T1000 (cell line): ENCODE data around the gene VENTX.

ENCODE experiments used
- DNase-seq: peaks from one replicate; lab custom pipeline; 2025; ENCODE audit warnings: mixed read lengths; lab: John Stamatoyannopoulos, UW

The VENTX gene

DNA sequence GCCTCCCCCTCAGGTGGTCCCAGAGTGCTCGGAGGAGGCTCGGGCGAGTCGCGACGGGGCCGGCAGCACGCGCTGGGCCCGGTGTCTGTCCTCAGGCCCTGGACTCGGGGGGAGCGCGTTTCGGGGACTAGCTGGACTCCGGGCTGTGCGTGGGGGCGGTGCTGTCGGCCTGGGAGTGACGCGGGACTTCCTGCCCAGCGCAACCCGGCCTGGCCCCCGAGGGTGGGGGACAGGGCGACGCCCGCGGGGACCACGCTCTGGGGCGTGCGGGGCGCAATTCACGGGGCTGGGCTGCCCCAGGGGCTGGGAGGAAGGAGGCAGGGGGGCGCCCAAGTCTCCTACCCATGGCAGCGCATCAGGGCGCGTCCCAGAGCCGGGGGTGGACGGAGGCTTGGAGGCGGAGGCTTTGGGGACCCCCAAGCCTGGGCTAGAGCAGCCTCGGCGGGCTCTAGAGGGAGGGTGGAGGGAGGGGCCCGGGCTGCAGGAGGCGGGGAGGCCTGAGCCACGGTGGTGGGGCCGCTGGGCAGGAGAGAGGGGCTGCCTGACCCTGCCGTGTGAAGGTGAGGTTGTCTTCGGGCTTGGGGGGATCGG lies 2.3 kb upstream of the VENTX start:
- no peak for DNase-seq

DNA sequence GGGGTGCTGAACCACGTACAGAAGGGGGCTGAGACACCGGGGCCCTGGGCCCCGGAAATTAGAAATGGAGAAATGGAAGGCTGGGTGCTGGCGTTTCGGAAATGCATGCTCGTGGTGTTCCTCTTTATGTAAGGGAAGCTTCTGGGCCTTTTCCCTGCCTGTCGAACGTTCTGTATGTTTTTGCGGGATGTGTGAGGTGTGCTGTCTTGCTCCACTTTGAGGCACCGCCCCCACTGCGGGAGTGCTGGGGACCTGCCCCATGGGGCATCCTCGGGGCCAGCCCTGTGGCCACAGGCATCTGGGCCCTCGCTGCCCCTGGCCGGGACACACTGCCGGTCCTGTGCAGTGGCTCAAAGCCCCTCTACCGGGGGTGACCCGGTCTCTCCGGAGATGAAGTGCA lies 1.7 kb upstream of the VENTX start:
- no peak for DNase-seq

DNA sequence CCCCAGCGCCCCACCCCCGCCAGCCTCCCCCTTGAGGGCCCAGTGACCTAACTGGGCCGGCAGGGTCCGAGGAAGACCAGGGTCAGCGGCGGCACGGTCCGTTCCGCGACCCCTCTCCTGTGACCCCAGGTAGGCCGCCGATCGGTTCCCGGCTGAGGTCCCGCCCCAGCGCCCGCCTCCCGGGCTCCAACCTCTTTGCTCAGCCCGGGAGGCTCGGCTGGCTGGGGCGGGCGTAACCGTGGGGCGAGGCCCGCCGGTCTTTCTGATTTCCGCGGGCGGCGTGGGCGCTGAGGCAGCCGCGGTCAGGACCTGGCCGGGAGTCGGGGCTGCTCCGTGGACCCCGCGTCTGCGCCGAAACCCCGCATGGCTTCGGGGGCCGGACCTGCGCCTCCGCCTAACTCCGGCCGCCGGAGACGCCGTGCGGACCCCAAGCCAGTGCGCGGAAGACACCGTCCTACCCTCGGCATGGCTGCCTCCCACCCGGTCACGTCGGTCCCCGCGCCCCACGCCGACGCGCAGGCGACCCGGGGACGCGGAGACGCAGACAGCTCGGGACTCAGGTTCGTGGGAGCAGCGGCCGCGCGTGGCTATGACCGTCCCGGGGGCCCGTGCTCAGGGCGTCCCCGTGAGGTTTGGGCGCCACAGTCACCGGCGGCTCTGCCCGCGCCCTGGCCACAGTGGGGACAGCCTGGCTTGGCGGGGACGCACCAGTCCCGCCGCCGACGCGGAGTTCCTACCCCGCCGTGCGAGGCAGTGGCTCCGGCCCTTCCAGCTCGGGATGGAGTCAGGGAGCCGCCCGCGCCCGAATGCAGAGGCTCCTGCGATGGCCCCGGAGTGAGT lies 1.0 kb upstream of the VENTX start:
- no peak for DNase-seq

DNA sequence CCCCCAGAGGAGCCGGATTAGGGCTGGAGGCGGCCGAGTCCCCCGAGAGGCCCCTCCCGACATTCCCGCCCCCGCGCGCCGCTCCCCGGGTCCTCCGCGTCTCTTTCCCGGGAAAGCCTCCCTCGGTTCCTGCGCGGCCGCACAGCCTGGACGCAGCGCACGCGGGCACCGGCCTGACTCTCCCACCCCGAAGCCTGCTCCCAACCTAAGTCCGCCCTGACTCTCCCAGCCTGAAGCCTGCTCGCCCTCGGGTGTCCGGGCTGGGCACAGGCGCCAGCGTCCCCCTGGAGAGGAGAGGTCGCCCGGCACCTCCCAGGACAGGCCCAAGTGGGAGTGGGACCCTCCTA lies 441 bp upstream of the VENTX start:
- DNase-seq = no peak

DNA sequence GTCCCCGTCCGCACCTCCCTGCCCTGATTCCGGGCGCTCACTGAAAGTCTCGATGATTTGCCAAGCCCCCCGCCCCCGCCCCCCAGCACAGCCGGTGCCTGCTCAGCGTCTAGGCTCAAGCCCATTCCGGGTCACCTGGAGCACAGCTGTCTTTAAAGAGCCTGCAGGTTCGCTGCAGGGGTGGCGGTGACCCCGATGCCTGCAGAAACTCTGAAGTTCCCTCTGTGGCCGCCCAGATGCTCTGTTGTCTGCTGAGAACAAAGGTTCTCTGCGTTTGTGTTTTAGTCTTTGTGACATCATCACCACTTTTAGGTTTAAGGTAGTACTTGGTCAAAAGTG lies 780 bp downstream of the VENTX start:
- no peak for DNase-seq

DNA sequence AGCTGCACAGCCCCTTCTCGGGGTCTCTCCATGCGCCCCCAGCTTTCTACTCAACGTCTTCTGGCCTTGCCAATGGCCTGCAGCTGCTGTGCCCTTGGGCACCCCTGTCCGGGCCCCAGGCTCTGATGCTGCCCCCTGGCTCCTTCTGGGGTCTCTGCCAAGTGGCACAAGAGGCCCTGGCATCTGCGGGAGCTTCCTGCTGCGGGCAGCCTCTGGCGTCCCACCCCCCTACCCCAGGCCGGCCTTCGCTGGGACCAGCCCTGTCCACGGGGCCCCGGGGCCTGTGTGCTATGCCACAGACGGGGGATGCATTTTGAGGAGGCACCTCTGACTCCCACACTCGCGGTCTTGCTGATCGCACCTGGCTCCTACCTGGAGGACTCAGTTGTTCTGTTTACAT lies 2.3 kb downstream of the VENTX start:
- DNase-seq = no peak

DNA sequence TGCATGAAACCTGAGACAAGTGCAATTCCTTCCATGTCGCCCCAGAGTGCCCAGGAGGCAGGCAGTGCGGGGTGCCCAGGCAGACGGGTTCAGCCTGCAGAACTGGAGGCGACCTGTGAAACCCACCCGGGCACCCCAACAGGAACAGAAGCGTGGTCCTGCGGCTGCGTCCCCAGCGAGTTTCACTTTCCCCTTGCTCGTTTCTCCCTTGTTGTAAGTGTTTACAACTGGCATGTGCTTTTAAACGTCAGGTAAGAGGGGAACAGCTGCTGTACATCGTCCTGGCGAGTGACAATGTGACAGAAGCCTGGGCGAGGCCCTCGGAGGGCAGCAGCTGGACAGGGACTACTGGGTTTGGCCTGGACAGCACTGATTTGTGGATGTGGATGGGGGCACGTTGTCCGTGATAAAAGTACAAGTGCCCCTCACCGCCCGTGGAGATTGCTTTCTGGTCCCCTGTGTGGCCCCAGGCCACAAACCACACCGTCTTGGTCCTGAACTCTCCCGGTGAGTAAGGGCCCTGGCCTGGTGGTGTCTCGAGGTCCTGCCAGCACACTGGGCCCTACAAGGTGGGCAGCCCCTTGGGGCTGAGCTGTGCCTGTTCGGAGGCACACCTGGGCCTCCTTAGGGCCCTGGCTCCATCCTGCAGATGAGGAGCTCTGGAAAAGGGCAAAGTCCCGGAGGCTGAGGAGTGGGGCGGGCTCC lies 4.0 kb downstream of the VENTX start:
- no peak for DNase-seq

DNA sequence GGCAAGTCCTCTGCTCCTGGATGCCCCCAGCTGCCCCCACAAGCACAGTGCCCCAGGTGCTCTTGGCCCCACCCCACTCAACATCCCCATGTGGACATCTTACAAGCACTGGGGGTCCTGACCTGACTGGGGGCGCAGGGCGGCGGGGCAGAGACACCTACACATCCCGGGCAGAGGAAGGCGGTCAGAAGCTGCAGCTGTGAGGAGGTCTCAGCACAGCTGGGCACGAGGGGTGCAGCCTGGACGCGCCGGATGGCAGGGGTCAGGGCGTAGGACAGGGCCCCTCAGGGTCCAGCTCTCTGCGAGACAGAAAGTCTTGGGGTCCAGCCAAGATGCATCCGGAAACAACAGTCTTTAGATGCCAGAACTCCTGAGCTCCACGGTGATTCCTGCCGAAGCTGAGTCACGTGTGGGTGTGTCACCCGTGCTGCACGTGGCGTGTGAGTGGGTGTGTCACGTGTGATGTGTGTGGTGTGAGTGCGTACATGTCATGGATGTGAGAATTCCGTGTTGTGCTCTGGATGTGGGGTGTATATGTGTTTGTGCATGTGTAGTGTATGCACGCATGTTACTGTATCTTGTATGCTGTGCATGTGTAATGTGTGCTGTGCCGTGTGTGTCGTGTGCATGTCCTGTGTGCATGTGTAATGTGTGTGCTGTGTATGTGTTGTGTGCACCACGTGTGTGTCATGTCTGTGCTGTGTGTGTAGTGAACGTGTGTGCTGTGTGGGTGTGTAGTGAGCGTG lies 5.1 kb downstream of the VENTX start:
- DNase-seq = no peak

DNA sequence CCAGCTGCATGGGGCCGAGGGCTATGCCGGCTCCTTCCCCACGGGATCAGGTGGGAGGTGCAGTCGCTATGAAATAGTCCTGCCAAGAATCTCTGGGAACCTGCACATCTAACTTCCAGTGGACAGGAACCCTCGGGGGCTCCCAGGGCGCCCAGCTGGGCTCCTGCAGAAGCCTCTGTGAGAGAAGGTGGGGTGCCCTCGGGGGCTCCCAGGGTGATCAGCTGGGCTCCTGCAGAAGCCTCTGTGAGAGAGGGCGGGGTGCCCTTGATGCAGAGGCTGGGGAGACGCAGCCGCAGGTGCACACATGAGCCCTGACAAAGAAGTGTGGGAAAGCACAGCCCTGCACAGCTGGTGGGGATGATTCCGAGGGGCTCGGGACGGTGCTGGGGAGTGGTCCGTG lies 5.9 kb downstream of the VENTX start:
- no peak for DNase-seq

DNA sequence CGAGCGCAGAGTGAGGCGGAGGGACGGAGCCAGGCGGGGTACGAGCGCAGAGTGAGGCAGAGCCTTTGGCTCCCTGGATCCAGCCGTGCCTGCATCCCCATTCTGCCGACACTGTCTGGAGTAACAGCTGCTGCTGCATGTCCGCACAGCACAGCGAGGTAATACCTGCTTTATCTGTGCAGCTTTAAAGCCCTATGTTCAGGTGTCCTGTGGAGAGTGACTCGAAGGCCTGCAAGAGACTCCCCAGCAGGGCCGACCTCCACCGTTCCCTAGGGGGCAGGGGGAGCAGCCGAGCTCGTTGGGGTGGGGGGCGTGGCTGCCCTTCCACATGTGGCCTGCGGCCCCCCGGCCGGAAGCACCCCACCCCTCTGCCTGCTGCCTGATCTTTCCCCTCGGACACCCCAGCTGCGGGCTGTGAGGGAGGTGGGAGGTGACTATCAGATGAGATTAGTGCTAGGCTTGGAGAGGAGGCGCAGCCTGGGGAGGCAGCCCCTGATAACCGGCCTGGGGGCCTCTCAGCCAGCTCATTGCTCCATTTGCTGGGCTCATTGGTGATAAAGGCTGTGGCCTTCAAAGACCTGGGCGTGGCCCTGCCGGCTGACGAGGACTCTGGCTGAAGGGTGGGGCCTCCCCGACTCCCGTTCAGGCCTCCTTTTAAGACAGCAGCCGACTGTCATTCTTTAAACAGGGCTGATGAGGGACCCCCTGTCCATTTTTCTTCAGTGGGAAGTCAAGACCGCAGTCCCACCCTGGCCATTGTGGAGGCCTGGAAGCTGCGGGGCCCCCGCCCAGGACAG lies 8.0 kb downstream of the VENTX start:
- DNase-seq = no peak

DNA sequence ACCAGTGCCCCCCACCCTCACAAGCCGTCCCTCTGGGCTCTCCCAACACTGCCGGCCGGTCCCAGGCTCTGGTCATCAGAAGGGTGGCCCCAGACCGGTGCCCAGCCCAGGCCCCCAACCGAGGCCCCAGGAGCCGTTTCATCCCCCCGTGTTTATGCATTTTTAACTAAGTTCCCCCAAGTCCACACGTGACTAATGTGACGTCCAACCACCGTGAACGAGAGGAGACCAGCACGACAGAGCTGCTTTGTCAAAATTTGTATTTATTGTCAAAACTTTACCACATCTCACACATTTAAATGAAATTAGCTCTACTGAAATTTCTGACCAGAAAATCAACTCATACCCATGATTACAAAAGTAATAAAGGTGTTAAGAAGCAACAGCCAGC lies 8.6 kb downstream of the VENTX start:
- DNase-seq = no peak

DNA sequence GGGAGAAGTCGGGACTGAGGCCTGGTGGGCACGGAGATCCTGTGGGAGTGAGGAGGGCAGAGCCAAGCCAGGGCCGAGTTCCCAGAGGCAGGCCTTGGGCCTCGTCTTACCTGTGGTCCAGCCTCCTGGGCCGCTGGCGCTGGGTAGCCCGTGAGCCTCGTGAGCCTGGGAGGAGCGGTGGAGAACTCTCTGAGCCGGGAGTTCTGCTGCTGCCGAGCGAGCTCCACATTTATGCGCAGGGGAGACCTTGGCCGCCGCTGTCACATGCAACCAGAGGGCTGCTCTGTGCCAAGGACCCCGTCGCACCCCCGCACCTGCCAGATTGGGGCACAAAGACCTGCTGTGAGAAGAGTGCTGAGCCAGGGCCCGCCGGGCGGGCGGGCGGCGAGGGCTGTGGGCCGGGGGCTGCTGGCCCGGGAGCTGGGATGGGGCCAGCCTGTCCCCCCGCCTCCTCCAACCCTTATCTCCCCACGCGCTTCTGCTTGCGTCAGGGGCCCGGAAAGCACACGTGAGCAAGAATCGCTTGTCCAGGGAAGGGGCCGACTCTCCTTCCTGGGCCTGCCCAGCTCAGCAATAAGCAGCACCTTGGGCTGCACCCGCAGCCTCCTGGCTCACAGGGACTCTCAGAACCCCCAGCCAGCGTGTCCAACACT lies 10.2 kb downstream of the VENTX start:
- no peak for DNase-seq

DNA sequence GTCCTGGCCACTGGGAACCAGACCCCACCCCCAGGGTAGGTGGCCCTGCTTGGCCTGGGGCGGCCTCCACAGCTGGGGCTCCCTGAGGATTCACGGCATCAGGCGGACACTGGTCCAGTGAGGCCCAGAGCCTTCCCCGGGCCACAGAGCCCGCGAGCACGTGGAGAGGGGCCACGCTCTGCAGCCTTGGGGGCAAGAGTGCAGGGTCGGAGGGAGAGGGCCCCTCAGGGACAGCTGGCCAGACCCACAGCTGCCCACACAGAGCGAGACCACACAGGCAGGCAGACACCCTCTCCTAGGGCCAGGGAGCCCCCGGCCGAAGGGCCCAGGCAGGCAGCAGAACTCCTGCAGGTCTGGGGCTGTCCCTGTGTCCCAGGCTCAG lies 10.7 kb downstream of the VENTX start:
- no peak for DNase-seq

DNA sequence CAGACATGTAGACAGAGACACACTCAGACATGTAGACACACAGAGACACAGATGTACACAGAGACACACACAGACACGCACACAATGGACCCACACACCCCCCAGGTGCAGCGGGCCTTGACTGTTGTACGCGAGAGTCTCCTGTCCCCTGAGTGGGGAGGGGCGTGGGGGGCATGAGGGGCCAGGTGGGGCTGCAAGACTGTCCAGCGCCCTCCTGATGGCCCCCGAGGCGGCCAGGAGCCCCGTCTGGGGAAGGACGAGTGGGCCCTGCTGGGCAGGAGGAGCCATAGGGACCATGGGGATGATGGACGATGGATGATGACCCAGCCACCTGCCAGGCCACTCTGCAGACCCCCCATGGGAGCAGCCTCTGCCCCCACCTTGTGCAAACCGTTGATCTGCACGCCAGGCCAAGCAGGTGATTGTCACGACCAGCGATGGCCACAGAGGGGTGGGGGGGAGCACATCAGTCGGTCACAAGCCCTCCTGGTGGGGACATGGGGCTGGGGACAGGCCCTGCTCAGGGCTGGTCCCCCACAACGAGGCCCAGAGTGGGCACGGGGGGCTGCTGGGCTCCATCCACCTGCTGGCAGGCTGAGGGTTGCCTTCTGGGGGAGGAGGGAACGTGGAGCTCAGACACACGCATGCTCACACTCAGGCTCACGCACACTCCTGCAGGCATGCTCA lies 11.6 kb downstream of the VENTX start:
- no peak for DNase-seq

DNA sequence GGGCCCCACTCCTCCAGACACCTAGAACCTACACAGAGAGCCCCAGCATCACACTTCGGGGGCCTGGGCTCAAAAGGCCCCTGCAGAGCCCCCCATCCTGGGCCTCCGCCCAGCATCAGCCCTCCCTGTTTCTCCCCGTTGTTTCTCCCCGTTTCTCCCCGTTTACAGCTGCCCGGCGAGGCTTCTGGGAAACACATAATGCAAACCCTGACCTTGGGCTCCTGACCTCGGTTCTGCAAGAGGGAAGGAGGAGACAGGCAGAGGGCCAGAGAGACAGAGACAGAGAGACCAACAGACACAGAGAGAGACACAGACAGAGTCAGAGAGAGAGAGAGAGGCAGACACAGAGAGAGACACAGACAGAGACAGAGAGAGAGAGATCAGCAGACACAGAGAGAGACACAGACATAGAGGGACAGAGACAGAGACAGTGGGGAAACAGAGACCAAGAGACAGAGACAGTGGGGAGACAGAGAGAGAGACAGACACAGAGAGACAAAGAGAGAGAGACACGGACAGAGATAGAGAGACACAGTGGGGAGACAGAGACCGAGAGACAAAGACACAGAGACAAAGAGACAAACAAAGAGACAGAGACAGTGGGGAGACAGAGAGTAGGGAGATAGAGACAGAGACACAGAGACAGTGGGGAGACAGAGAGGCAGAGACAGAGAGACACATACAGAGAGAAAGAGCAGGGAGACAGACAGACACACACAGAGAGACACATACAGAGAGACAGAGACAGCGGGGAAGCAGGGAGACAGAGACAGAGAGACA lies 12.5 kb downstream of the VENTX start:
- DNase-seq = no peak

DNA sequence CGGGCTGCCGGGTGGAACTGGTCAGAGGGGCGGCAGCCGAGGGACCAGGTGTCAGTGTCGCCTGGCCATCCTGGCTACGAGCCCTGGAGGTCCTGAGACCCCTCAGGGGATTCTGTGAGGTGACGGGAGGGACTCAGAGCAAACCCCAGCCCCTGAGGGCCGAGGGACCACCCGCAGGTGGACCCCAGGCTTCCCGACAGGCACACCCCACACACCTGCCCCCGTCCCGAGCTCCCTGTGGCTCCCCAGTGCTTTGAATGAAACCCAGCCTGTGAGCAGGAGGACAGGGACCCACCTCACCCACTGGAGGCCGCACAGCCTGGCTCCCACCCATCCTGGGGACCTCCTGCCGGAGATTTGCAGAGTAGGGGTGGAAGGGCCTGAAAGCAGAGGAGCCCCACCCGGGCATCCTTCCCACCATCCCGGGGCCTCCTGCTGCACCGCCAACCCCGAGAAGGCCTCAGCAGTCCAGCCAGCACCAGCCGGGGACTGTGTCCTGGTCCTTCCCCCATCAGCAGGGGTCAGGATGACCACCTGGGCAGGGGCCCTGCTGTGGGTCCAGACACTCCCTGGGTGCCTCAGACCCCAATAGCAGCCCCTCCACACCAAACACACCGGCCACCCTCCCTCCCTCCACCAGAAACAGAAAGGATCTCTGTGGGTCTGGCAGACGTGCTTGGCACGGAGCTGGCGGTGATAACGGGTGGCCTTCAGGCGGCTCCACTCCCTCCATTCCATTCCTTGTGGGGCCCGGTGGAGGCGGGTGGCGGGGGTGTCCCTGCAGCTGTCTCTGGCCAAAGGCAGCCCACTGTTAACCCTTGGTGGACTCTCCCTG lies 13.9 kb downstream of the VENTX start:
- DNase-seq = no peak

DNA sequence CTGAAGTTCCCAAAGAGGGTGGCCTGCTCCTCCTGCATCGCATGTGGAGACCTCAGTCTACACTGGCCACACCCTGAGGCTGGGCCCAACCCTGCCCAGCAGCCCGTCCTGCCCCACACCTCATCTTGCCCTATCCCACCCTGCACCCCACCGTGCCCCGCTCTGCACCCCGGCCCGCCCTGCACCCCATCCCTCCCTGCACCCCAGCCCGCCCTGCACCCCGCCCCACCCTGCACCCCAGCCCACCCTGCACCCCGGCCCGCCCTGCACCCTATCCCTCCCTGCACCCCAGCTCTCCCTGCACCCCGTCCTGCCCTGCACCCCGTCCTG lies 14.5 kb downstream of the VENTX start:
- DNase-seq = no peak

DNA sequence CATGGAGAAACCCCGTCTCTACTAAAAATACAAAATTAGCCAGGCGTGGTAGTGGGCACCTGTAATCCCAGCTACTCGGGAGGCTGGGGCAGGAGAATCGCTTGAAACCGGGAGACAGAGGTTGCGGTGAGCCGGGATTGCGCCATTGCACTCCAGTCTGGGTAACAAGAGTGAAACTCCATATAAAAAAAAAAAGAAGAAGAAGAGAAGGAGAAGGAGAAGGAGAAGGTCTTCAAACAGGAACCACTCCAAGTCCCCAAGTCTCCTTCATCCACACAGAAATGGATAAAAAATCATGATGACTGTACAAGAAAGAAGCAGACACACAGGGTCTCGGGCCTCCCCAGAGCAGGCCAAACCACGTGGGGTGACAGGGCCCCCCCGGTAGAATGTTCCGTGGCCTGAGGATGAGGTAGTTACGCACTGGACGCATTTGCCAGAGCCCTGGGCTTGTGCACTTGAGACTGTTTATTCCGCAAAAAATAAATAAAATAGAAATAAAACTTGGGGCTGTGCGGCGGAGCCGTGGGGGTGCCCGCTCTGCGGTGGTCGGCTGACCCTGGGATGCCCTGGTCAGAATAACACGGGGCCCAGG lies 15.8 kb downstream of the VENTX start:
- DNase-seq = no peak
